ENCODE results near the gene LYL1.

LYL1 gene

GRCh38 chr19:13110099-13110610 lies 7.5 kb upstream of the LYL1 start:
- no peak overlapping the region for H3K4me3 ChIP-seq (ENCODE audit: low read length)
- no peak overlapping the region for H3K9ac ChIP-seq (ENCODE audit: low read length)
- no peaks in the 10 kb centered on the region for H3K4me1 ChIP-seq (ENCODE audit: control insufficient read depth, insufficient read depth, low read length)
- peaks cover 15% of the 10 kb centered on the region for H3K36me3 ChIP-seq (ENCODE audit: control insufficient read depth, insufficient read depth, low read length)
- H3K27ac ChIP-seq (ENCODE audit: low read depth, low read length) = no peak overlapping the region
- no peaks in the 10 kb centered on the region for H3K27me3 ChIP-seq (ENCODE audit: control insufficient read depth, insufficient read depth, low read length)

DNA sequence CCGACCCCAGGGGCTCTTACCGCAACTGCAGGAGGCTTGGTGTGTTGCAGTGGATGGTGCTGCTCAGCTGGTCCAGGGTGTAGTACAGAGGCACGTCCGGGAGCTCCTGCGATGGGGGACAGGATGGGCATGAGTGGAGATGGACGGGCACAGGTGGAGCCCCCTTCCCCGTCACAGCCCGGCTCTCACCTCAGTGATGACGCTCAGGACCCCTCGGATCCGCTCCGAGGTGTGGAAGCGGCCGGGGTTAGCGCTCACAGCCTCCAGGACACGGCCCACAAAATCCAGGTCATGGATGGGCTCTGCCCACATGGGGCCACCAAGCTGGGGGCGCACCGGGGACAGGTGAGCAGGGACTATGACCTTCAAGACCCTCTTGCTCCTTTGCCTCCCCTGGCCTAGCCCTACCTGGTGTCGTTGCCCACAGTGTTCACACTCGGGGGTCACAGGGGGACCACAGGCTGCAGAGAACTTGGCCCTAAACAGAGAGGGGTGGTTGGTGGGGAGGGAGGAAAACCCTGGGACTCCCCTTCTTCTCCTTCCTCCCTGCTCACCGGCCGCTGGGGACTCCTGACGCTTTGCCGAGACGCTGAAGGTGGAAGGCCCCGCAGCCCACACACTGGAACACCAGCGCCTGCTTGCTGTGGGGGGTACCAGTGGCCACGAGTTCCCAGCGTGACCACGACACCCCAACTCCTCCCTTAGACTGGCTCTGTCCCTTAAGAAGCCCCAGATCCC lies 6.9 kb upstream of the LYL1 start:
- Histone ChIP-seq H3K4me1 (ENCODE audit: control insufficient read depth, insufficient read depth, low read length) (no peaks in the 10 kb centered on the region), H3K4me3 (ENCODE audit: low read length) (no peak overlapping the region), H3K27me3 (ENCODE audit: control insufficient read depth, insufficient read depth, low read length) (no peaks in the 10 kb centered on the region), H3K36me3 (ENCODE audit: control insufficient read depth, insufficient read depth, low read length) (peaks cover 15% of the 10 kb centered on the region), H3K27ac (ENCODE audit: low read depth, low read length) (no peak overlapping the region), H3K9ac (ENCODE audit: low read length) (no peak overlapping the region)

DNA sequence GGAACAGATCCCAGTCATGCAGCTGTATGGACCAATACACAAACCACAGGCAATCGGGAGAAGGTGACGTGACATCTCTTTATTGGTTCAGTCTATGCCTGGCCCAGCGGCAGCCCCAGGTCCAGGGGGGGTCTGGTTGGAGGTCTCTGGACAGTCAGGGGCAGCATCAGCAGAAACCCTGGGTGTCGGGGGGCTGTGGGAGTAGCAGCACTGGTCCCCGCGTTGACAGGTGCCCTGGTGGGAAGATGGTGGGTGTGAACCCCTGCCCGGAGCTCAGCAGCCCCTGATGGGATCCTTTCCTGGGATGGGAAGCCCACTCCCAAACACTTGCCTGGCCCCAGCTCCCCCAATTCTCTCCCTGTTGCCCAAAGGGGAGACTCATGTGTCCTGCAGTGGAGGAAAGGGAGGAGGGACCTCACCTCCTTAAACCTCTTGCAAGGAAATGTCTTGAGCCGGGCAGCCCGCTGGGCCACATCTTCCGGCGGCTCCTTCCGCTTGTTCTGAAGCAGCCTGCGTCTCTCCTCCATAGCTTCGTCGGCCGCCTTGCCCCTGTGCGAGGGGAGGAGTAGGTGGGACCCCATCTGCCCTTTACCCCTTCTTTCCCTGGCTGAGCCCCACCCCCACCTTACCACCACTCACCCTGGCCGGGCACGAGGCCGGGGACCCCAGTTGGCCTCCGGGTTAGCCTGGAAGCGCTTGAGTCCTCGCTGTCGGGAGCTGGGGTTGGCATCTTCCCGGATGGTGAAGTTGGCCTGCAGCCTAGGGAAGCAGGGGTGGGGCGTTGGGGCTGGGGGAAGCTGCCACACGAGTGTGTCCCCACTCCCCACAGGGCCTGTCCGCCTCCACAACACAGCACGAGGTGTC lies 2.4 kb upstream of the LYL1 start:
- Histone ChIP-seq H3K9ac (ENCODE audit: low read length) (peak overlapping the region; percentile 21), H3K27ac (ENCODE audit: low read depth, low read length) (no peak overlapping the region), H3K4me3 (ENCODE audit: low read length) (peak overlapping the region; percentile 54), H3K4me1 (ENCODE audit: control insufficient read depth, insufficient read depth, low read length) (peaks cover 10% of the 10 kb centered on the region), H3K36me3 (ENCODE audit: control insufficient read depth, insufficient read depth, low read length) (peaks cover 12% of the 10 kb centered on the region), H3K27me3 (ENCODE audit: control insufficient read depth, insufficient read depth, low read length) (no peaks in the 10 kb centered on the region)

DNA sequence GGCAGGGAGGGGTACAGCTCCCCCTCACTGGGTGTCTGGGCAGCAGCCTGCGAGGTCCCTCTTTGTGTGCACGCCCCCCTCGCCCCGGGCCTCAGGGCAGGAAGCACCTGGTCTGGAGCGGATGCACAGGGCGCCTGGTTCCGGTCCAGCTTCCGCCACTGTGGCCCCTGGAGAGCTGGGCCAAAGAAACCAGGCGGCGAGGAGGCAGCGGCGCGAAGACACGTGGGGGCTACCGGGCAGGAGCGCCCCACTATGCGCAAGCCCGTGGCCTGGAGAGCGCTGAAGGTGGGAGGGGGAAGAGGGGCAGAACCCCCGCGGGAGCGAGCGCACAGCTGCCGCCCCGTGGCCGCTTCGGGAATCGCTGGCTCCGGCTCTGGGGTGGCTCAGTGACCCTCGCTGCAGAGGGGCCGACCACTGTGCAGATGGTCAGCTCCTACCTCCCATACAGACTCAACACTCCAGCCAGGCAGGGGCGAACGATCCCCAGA lies 1.7 kb upstream of the LYL1 start:
- Histone ChIP-seq H3K4me3 (ENCODE audit: low read length) (peak overlapping the region; percentile 54), H3K4me1 (ENCODE audit: control insufficient read depth, insufficient read depth, low read length) (peaks cover 10% of the 10 kb centered on the region), H3K36me3 (ENCODE audit: control insufficient read depth, insufficient read depth, low read length) (peaks cover 8% of the 10 kb centered on the region), H3K9ac (ENCODE audit: low read length) (peak overlapping the region; percentile 21), H3K27me3 (ENCODE audit: control insufficient read depth, insufficient read depth, low read length) (no peaks in the 10 kb centered on the region), H3K27ac (ENCODE audit: low read depth, low read length) (no peak overlapping the region)

GRCh38 chr19:13103581-13104359 lies 1.1 kb upstream of the LYL1 start:
- H3K27ac ChIP-seq (ENCODE audit: low read depth, low read length) = peak overlapping the region; percentile 70
- peak overlapping the region; percentile 54 for H3K4me3 ChIP-seq (ENCODE audit: low read length)
- peak overlapping the region; percentile 11 for H3K9ac ChIP-seq (ENCODE audit: low read length)
- H3K4me1 ChIP-seq (ENCODE audit: control insufficient read depth, insufficient read depth, low read length) = peaks cover 10% of the 10 kb centered on the region
- peaks cover 4% of the 10 kb centered on the region for H3K36me3 ChIP-seq (ENCODE audit: control insufficient read depth, insufficient read depth, low read length)
- H3K27me3 ChIP-seq (ENCODE audit: control insufficient read depth, insufficient read depth, low read length) = no peaks in the 10 kb centered on the region

GRCh38 chr19:13102416-13102665 lies 317 bp downstream of the LYL1 start:
- Histone ChIP-seq H3K27me3 (ENCODE audit: control insufficient read depth, insufficient read depth, low read length) (no peaks in the 10 kb centered on the region), H3K4me3 (ENCODE audit: low read length) (peak overlapping the region; percentile 81), H3K4me1 (ENCODE audit: control insufficient read depth, insufficient read depth, low read length) (peaks cover 10% of the 10 kb centered on the region), H3K36me3 (ENCODE audit: control insufficient read depth, insufficient read depth, low read length) (no peaks in the 10 kb centered on the region), H3K27ac (ENCODE audit: low read depth, low read length) (peak overlapping the region; percentile 70), H3K9ac (ENCODE audit: low read length) (peak overlapping the region; percentile 13)

GRCh38 chr19:13101590-13102415 lies 855 bp downstream of the LYL1 start:
- H3K27ac ChIP-seq (ENCODE audit: low read depth, low read length) = peak overlapping the region; percentile 70

DNA sequence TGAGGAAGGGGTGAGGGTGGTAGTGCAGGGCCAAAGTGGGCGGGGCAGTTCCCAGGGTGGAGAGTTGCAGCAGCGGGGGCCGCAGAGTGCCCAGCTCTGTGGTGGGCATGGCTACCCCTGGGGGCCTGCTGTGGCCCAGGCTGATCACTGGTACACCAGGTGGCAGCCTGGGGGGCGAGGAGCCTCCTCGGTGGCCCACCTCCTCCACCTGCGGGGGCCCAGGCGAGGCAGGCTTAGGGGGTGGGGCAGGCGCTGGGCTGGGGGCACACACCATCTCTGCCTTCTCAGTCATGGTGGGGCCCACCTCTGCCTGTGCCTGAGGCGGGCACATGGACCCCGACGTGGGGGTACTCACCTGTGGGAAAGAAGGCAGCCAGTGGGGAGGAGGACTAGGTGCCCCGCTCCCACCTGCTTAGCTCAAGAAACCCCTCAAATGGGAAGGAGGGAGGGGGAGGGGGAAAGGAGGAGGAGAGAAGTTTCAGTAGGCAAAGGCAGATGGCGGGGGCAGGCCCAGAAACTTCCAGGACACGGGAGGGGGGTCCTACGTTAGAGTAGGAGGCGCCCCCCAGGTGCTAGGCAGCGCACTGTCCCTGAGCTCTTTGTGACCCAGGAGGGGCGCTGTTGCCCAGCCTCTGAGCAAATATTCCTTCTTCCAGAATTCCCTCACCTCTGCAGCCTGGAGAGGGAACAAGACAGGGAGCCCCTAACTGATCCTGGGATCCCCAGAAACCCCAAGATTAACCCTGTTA lies 1.6 kb downstream of the LYL1 start:
- H3K4me3 ChIP-seq (ENCODE audit: low read length) = peak overlapping the region; percentile 57
- H3K27me3 ChIP-seq (ENCODE audit: control insufficient read depth, insufficient read depth, low read length) = no peaks in the 10 kb centered on the region
- H3K36me3 ChIP-seq (ENCODE audit: control insufficient read depth, insufficient read depth, low read length) = no peaks in the 10 kb centered on the region
- no peak overlapping the region for H3K9ac ChIP-seq (ENCODE audit: low read length)
- peaks cover 10% of the 10 kb centered on the region for H3K4me1 ChIP-seq (ENCODE audit: control insufficient read depth, insufficient read depth, low read length)
- H3K27ac ChIP-seq (ENCODE audit: low read depth, low read length) = no peak overlapping the region

More at GRCh38 chr19:13101590-13102415, 855 bp downstream of the LYL1 start:
- H3K4me3 ChIP-seq (ENCODE audit: low read length) = peak overlapping the region; percentile 81
- H3K9ac ChIP-seq (ENCODE audit: low read length) = peak overlapping the region; percentile 49
- no peaks in the 10 kb centered on the region for H3K36me3 ChIP-seq (ENCODE audit: control insufficient read depth, insufficient read depth, low read length)
- peaks cover 10% of the 10 kb centered on the region for H3K4me1 ChIP-seq (ENCODE audit: control insufficient read depth, insufficient read depth, low read length)
- no peaks in the 10 kb centered on the region for H3K27me3 ChIP-seq (ENCODE audit: control insufficient read depth, insufficient read depth, low read length)

GRCh38 chr19:13100031-13100588 lies 2.5 kb downstream of the LYL1 start:
- Histone ChIP-seq H3K9ac (ENCODE audit: low read length) (no peak overlapping the region), H3K27me3 (ENCODE audit: control insufficient read depth, insufficient read depth, low read length) (no peaks in the 10 kb centered on the region), H3K4me1 (ENCODE audit: control insufficient read depth, insufficient read depth, low read length) (peaks cover 10% of the 10 kb centered on the region), H3K27ac (ENCODE audit: low read depth, low read length) (peak overlapping the region; percentile 87), H3K36me3 (ENCODE audit: control insufficient read depth, insufficient read depth, low read length) (no peaks in the 10 kb centered on the region), H3K4me3 (ENCODE audit: low read length) (peak overlapping the region; percentile 20)

GRCh38 chr19:13099073-13099999 lies 3.3 kb downstream of the LYL1 start:
- peak overlapping the region; percentile 72 for H3K4me3 ChIP-seq (ENCODE audit: low read length)
- peak overlapping the region; percentile 87 for H3K27ac ChIP-seq (ENCODE audit: low read depth, low read length)
- H3K4me1 ChIP-seq (ENCODE audit: control insufficient read depth, insufficient read depth, low read length) = peaks cover 10% of the 10 kb centered on the region
- H3K9ac ChIP-seq (ENCODE audit: low read length) = peak overlapping the region; percentile 51
- no peaks in the 10 kb centered on the region for H3K27me3 ChIP-seq (ENCODE audit: control insufficient read depth, insufficient read depth, low read length)
- H3K36me3 ChIP-seq (ENCODE audit: control insufficient read depth, insufficient read depth, low read length) = no peaks in the 10 kb centered on the region
